Testis (tissue), 2 donors: ENCODE data around the gene NUDT3.

ENCODE experiments used
- POLR2A ChIP-seq: fragments of 450-650 bp; IDR thresholded peaks from one replicate; pipeline ENCODE4 v1.6.1; 2017; ENCODE audit warnings: antibody characterized with exemption, mild to moderate bottlenecking, moderate library complexity
- TF ChIP-seq, protein P1 (sequence below), 3 experiments: fragments of 450-650 bp in 2 of 3; fragments of 200-600 bp in 1 of 3; sonication (generic) in 1 of 3; IDR thresholded peaks; one replicate each; pipeline ENCODE4 v1.5.1; 2016 to 2019; ENCODE audit warnings: antibody characterized with exemption in 3 of 3, mild to moderate bottlenecking in 2 of 3, moderate library complexity in 1 of 3

DNA sequence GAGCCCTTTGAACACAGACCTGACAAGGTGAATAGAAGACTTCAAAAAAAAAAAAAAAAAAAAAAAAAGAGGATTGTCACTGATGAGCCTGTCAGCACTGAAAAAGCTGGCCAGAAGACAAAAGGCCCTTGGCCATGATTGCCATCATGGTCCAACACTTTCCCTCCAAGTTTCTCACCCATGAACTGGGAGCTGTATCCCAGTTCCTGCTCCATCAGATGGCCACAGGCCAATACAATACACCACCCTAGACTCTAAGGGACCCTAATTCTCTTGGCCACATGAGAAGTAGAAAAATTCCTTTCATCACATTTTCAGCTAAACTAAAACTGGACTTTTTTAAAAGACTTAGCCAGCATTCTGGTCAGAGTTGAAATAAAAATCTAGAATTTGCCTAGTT, 50.2 kb downstream of the NUDT3 start:
- TF ChIP-seq POLR2A = no peak
- TF ChIP-seq, protein P1, sequence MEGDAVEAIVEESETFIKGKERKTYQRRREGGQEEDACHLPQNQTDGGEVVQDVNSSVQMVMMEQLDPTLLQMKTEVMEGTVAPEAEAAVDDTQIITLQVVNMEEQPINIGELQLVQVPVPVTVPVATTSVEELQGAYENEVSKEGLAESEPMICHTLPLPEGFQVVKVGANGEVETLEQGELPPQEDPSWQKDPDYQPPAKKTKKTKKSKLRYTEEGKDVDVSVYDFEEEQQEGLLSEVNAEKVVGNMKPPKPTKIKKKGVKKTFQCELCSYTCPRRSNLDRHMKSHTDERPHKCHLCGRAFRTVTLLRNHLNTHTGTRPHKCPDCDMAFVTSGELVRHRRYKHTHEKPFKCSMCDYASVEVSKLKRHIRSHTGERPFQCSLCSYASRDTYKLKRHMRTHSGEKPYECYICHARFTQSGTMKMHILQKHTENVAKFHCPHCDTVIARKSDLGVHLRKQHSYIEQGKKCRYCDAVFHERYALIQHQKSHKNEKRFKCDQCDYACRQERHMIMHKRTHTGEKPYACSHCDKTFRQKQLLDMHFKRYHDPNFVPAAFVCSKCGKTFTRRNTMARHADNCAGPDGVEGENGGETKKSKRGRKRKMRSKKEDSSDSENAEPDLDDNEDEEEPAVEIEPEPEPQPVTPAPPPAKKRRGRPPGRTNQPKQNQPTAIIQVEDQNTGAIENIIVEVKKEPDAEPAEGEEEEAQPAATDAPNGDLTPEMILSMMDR (IDR thresholded peaks at IDR 0.05) = no peak
